ENCODE data around the gene GRM5.
"Not testable (repeated sequence)": the region's sequence is repeated elsewhere in the genome, so short reads cannot be mapped to it uniquely, and the experiment has no call there.

GRM5 gene

GRCh38 chr11:88484873-88485621 is 580.7 kb downstream of the GRM5 start:
- peak in 1 of 4 experiments; percentile 9 for DNase-seq

GRCh38 chr11:88482871-88483301 is 582.9 kb downstream of the GRM5 start:
- no peak for DNase-seq

GRCh38 chr11:88480223-88480622 is 585.6 kb downstream of the GRM5 start:
- no peak for DNase-seq

GRCh38 chr11:88478136-88478815 is 587.5 kb downstream of the GRM5 start:
- DNase-seq: no peak

- no peak for DNase-seq
Observed at GRCh38 chr11:88475991-88476418, 589.8 kb downstream of the GRM5 start.

- no peak for DNase-seq
Observed at GRCh38 chr11:88474655-88475054, 591.1 kb downstream of the GRM5 start.

- DNase-seq: no peak
Observed at GRCh38 chr11:88469561-88470225, 596.1 kb downstream of the GRM5 start.

- DNase-seq: no peak
Observed at GRCh38 chr11:88464528-88464927, 601.3 kb downstream of the GRM5 start.

GRCh38 chr11:88463301-88463700 is 602.5 kb downstream of the GRM5 start:
- not testable (repeated sequence) for DNase-seq

GRCh38 chr11:88458047-88458446 is 607.7 kb downstream of the GRM5 start:
- DNase-seq: not testable (repeated sequence)

GRCh38 chr11:88455974-88456373 is 609.8 kb downstream of the GRM5 start:
- no peak for DNase-seq

- no peak for DNase-seq
Observed at GRCh38 chr11:88454881-88455280, 610.9 kb downstream of the GRM5 start.
